ENCODE measurements around the gene ADORA2A. TPM values are rescaled to one million over a fixed set of nuclear protein-coding genes. Genes with fewer than 3 reads are reported as not detected.

ADORA2A gene
- total and polyA plus RNA-seq, 2 of the 8 experiments (the other 6 are each of a cell fraction or from before 2014, with no cell fraction given): 7.1 to 20.3 TPM

DNA sequence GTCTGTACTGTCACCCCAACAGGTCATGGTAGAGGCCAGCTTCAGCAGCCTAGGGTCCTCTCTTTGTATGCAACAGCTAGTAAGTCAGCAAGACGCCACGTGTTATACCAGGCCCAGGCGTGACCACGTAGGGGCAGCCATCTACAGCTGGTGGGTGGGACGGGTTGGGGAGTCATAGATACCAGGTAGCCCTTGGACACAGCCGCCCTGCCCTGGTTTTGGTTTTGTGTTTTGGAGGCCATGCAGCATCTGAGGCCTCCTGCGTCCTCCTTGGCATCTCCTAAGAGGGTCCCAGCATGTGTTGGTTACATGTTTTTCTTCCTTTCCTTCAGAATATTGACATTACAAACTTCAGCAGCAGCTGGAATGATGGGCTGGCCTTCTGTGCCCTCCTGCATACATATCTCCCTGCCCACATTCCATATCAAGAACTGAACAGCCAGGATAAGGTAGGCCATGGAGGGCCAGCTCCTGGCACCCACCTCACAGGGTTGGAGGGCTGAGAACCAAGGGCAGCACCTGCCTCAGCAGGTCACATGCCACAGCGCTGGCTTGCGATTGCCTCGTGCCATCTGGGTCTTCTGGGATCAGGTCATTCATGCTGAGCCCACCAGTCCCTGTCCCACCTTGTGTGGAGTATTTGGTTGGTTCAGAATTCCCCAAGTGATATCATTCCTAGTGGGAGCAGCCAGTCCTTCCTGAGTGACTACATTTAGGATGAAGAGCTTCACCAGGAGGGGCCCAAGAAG is 16.0 kb upstream of the ADORA2A start (continued):
- TF ChIP-seq CTBP2 (IDR thresholded peaks at IDR 0.05; ENCODE audit: borderline replicate concordance, insufficient read depth, insufficient read length, low read length) (no peak), RXRA (IDR thresholded peaks at IDR 0.05; ENCODE audit: insufficient read depth, low read depth, low read length) (no peak), POU5F1 (IDR thresholded peaks at IDR 0.05; ENCODE audit: low read depth, low read length) (no peak), SUZ12 (IDR thresholded peaks at IDR 0.05; ENCODE audit: low read length) (no peak)
